ENCODE data around the gene CACNG7.

Gene CACNG7

GRCh38 chr19:53896682-53897081 lies 12.4 kb upstream of the CACNG7 start:
- no peak for DNase-seq (ENCODE audit: low spot score)
- in situ Hi-C loops (cut with MboI; ENCODE audit: low sequenced_read_pairs, unreplicated experiment), result no loop called here
- no peak for TF ChIP-seq CTCF (IDR thresholded peaks at IDR 0.05; ENCODE audit: borderline replicate concordance, control extremely low read depth, extremely low read depth, insufficient read depth, missing control alignments)

DNA sequence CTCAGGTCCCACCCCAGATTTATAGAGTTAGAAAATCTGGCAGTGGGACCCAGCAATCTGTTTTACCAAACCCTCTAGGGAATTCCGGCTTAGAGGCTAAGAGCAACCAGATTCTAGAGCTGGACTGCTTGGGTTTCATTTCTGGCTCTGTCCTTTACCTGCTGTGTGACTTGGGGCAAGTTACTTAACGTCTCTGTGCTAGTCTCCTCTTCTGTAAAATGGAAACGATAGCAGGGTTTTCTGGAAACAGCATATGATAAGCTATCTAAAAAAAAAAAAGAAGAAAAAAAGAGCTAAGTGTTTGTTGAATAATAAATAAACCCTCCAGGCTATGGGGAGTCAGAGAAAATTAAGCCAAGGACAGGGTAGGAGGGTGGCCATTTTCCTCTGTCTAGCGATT lies 11.6 kb upstream of the CACNG7 start:
- in situ Hi-C loops (cut with MboI; ENCODE audit: low sequenced_read_pairs, unreplicated experiment), result no loop called here
- TF ChIP-seq CTCF (IDR thresholded peaks at IDR 0.05; ENCODE audit: borderline replicate concordance, control extremely low read depth, extremely low read depth, insufficient read depth, missing control alignments), result no peak
- no peak for DNase-seq (ENCODE audit: low spot score)

DNA sequence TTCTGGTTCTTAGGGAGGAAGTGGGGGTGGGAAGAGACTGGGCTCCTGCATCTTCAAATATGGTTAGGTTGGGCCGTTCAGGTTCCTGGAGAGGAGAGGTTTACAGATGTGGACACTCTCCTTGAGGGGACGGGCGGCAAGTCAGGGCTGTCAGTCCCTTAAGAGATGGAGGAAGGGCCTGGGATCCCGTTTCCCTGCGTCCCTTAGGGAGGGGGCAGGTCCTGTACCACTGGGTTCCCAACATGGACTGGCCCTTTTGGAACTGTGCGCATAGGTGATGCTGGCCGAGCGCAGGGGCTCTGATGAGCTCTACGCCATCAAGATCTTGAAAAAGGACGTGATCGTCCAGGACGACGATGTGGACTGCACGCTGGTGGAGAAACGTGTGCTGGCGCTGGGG lies 10.9 kb upstream of the CACNG7 start:
- DNase-seq (ENCODE audit: low spot score), result no peak
- in situ Hi-C loops (cut with MboI; ENCODE audit: low sequenced_read_pairs, unreplicated experiment), result no loop called here
- no peak for TF ChIP-seq CTCF (IDR thresholded peaks at IDR 0.05; ENCODE audit: borderline replicate concordance, control extremely low read depth, extremely low read depth, insufficient read depth, missing control alignments)

GRCh38 chr19:53898636-53899341 lies 10.3 kb upstream of the CACNG7 start:
- no peak for TF ChIP-seq CTCF (IDR thresholded peaks at IDR 0.05; ENCODE audit: borderline replicate concordance, control extremely low read depth, extremely low read depth, insufficient read depth, missing control alignments)
- no peak for DNase-seq (ENCODE audit: low spot score)
- in situ Hi-C loops (cut with MboI; ENCODE audit: low sequenced_read_pairs, unreplicated experiment), result no loop called here

DNA sequence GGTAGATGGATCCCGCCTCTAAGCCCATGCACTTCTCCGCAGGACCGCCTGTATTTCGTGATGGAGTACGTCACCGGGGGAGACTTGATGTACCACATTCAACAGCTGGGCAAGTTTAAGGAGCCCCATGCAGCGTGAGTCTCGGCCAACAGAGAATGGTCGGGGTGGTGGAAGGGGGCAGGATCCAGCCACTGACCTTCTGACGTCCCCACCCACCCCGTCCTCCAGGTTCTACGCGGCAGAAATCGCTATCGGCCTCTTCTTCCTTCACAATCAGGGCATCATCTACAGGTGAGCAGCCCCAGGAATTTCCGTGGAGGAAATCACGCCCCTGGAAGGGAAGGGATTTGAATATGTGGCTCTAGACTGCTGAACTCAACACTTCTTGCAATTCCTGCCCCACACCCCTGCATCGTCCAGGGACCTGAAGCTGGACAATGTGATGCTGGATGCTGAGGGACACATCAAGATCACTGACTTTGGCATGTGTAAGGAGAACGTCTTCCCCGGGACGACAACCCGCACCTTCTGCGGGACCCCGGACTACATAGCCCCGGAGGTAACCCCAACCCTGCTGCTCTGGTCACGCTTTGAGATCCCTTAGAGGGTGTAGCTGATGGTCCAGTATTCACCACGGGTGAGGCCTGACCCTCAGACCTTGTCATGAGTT lies 8.8 kb upstream of the CACNG7 start:
- in situ Hi-C loops (cut with MboI; ENCODE audit: low sequenced_read_pairs, unreplicated experiment), result no loop called here
- TF ChIP-seq CTCF (IDR thresholded peaks at IDR 0.05; ENCODE audit: borderline replicate concordance, control extremely low read depth, extremely low read depth, insufficient read depth, missing control alignments), result no peak
- DNase-seq (ENCODE audit: low spot score), result no peak

GRCh38 chr19:53903055-53903680 lies 5.9 kb upstream of the CACNG7 start:
- TF ChIP-seq CTCF (IDR thresholded peaks at IDR 0.05; ENCODE audit: borderline replicate concordance, control extremely low read depth, extremely low read depth, insufficient read depth, missing control alignments), result no peak
- DNase-seq (ENCODE audit: low spot score), result no peak
- in situ Hi-C loops (cut with MboI; ENCODE audit: low sequenced_read_pairs, unreplicated experiment), result no loop called here
